Neural progenitor cell (in vitro differentiated cells): ENCODE results near the gene NHSL1.

Experiments
- CTCF ChIP-seq: fragments of 200-600 bp; sonication (generic); IDR thresholded peaks from 2 replicates; pipeline ENCODE4 v1.5.1; 2017; ENCODE audit warnings: antibody characterized with exemption, mild to moderate bottlenecking
- EZH2 ChIP-seq: fragments of 200-600 bp; sonication (generic); IDR thresholded peaks from 2 replicates; pipeline ENCODE4 v1.6.1; 2017; ENCODE audit warnings: antibody characterized with exemption, mild to moderate bottlenecking, moderate library complexity
- EZH2phosphoT487 ChIP-seq: fragments of 200-600 bp; sonication (generic); IDR thresholded peaks from 2 replicates; pipeline ENCODE4 v1.6.1; 2017; ENCODE audit warnings: antibody characterized with exemption

DNA sequence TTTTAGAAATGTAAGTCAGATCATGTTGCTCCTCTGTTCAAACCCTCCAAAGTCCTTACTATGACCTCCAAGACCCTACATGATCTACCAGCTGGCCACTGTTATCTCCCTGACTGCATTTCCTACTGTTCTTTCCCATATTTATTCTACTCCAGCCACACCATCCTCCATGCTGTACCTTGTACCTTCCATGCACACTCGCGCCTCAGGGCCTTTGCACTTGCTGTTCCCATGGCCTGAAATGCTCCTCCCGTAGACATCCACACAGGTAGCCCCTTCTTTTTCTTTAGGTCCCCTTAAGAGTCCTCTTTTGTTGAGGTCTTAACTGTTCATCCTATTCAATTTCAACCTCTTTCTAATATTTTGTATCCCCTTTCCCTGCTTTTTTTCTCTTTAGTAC lies 48.3 kb downstream of the NHSL1 start:
- TF ChIP-seq CTCF, result no peak
- TF ChIP-seq EZH2, result no peak
- TF ChIP-seq EZH2phosphoT487, result no peak
